ENCODE results near the gene FRZB.

DNA sequence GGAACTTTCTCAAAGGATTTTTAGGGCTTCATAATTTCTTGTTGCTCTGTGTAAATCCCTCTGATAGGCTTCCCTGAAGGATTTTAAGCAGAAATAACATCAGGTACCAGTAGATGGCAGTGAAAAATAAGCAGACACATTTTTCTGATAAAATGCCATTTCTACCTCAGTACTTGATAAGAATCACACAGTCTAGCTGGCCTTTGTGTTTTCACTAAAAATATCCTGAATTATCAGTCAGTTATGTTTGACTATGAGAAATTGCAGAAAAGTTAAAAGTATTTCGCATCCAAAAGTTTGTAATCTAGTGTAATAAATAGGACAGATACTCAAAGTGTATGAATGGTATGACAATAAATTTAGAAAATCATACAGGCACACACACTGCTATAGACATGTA is 81.7 kb downstream of the FRZB start:
- TF ChIP-seq CTCF (conservative IDR thresholded peaks at IDR 0.05) (peak; percentile 64), ZFX (IDR thresholded peaks at IDR 0.05) (no peak)

All from C4-2B (cell line).